Panc1 (cell line): ENCODE results near the gene CSTB. TPM values are rescaled to one million over a fixed set of nuclear protein-coding genes. Genes with fewer than 3 reads are reported as not detected.

ENCODE experiments used
- ATAC-seq: fragments of 200-7000 bp; cut with Tn5 transposase; 2 replicates; pipeline ENCODE4 v1.9.1; 2020; ENCODE audit warnings: mild to moderate bottlenecking, moderate library complexity
- BruUV-seq: library from RNA; stranded (reverse); fragments of 400-500 nt; replicated peaks from 2 replicates; lab custom pipeline; 2021; lab: Mats Ljungman, UMichigan
- CTCF ChIA-PET: fragments of 300-600 bp; sonication (Branson Sonifier 250); formaldehyde crosslinking; loops from one replicate; lab custom pipeline; 2022; ENCODE audit warnings: antibody characterized with exemption; lab: Charles Lee
- POLR2A ChIA-PET: fragments of 300-600 bp; sonication (Branson Sonifier 250); formaldehyde crosslinking; loops from one replicate; lab custom pipeline; 2022; ENCODE audit warnings: antibody characterized with exemption; lab: Charles Lee
- DNase-seq: peaks from one replicate; pipeline ENCODE4 v3.0.0-alpha.2; 2010; ENCODE audit warnings: low read depth, low spot score
- H3K27ac ChIP-seq: 2 replicates; pipeline ENCODE4 v1.5.1; 2011; ENCODE audit warnings: mild to moderate bottlenecking, low read length, inconsistent platforms
- H3K27me3 ChIP-seq: fragments of 200-500 bp; sonication (Bioruptor generic); 2 replicates; pipeline ENCODE4 v1.6.0; 2014; ENCODE audit warnings: low read length, inconsistent platforms; ENCODE audit not compliant: control insufficient read depth, insufficient read depth
- H3K36me3 ChIP-seq: fragments of 200-500 bp; sonication (Bioruptor generic); 2 replicates; pipeline ENCODE4 v1.5.1; 2014; ENCODE audit warnings: inconsistent platforms, mild to moderate bottlenecking, low read length, moderate library complexity; ENCODE audit not compliant: control insufficient read depth, insufficient read depth
- H3K4me1 ChIP-seq: 2 replicates; pipeline ENCODE4 v1.5.1; 2011; ENCODE audit warnings: inconsistent platforms, mild to moderate bottlenecking, low read length, moderate library complexity; ENCODE audit not compliant: control insufficient read depth, insufficient read depth
- H3K4me3 ChIP-seq, 2 experiments: 2 replicates each; pipeline ENCODE4 v1.5.1; 2011 to 2012; ENCODE audit warnings: low read depth in 2 of 2, low read length in 2 of 2, mild to moderate bottlenecking in 2 of 2, inconsistent platforms in 1 of 2, moderate library complexity in 1 of 2
- H3K9me3 ChIP-seq: fragments of 200-500 bp; sonication (Bioruptor generic); 2 replicates; pipeline ENCODE4 v1.5.1; 2014; ENCODE audit warnings: low read depth, mild to moderate bottlenecking, inconsistent platforms, low read length, moderate library complexity; ENCODE audit not compliant: control insufficient read depth, insufficient read depth
- POLR2AphosphoS5 ChIP-seq: IDR thresholded peaks from 2 replicates; pipeline ENCODE4 v1.6.1; 2012; ENCODE audit warnings: mild to moderate bottlenecking, low read depth, low read length, moderate library complexity
- SIN3A ChIP-seq: IDR thresholded peaks from 2 replicates; pipeline ENCODE4 v1.6.1; 2012; ENCODE audit warnings: low read depth, mild to moderate bottlenecking, low read length, moderate library complexity, borderline replicate concordance; ENCODE audit not compliant: insufficient read depth
- TCF7L2 ChIP-seq: IDR thresholded peaks from 2 replicates; pipeline ENCODE4 v1.6.1; 2011; ENCODE audit warnings: mild to moderate bottlenecking, low read depth, low read length, inconsistent platforms
- in situ Hi-C: cut with HindIII; loops from 2 replicates; pipeline ENCODE4 v1.10.0; 2016; ENCODE audit warnings: low sequenced_read_pairs, low pct_unique_long_range_greater_than_20kb
- intact Hi-C: fragments of 100-400 bp; cut with micrococcal nuclease; formaldehyde crosslinking; loops from one replicate; pipeline ENCODE4 v1.10.0; 2022; ENCODE audit not compliant: unreplicated experiment
- total RNA-seq: library from RNA; stranded (reverse); gene quantifications from one replicate; pipeline ENCODE4 v1.2.1, GENCODE V29; 2021; ENCODE audit not compliant: unreplicated experiment
- TF ChIP-seq, protein P1 (sequence below): fragments of 450-650 bp; IDR thresholded peaks from 2 replicates; pipeline ENCODE4 v1.5.1; 2017; ENCODE audit warnings: mild to moderate bottlenecking
- TF ChIP-seq, protein P2 (sequence below), 2 experiments: IDR thresholded peaks; 2 replicates each; pipeline ENCODE4 v1.6.1; 2011 to 2012; ENCODE audit warnings: low read depth in 2 of 2, control low read depth in 1 of 2, low read length in 1 of 2, mild to moderate bottlenecking in 1 of 2, moderate library complexity in 1 of 2; ENCODE audit not compliant: insufficient read depth in 1 of 2

CSTB gene
- total RNA-seq, 1 experiment from 2014 or later: 72.5 TPM

DNA sequence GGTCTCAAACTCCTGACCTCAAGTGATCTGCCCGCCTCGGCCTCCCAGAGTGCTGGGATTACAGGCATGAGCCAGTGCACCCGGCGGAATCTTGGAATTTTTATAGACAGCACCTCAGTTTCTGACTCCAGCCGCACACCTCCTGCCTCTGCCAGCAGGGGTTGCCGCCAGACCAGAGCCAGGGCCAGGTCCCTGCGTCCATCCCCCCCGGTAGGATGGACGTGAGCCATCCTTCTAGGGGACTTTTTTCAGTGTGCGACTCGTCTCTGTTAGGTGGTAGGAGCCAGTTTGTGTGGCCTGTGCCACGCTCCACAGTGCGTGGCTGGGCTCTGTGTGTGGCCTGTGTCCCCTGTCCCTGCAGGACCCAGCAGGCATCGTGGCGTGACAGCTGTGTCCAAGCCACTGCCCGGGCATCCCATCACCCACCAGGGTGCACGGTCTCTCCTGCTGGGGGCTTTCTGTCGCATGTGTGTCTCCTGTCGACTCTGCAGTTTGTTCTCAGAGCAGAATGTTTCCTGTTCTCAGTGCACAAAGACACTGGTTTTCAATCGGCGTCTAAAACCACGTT, 15.6 kb downstream of the CSTB start:
- Histone ChIP-seq H3K27me3 (no peaks in the 10 kb centered on the region), H3K4me1 (peaks cover 13% of the 10 kb centered on the region), H3K36me3 (no peaks in the 10 kb centered on the region), H3K4me3 (no peak overlapping the region), H3K27ac (no peak overlapping the region), H3K9me3 (no peaks in the 10 kb centered on the region)
- no peak for TF ChIP-seq POLR2AphosphoS5
- ATAC-seq (no peak), DNase-seq (no peak)
- POLR2A ChIA-PET: no interaction called here
- intact Hi-C loops: no loop called here
- CTCF ChIA-PET: no interaction called here
- no TSS peak for BruUV-seq
- in situ Hi-C loops: no loop called here

DNA sequence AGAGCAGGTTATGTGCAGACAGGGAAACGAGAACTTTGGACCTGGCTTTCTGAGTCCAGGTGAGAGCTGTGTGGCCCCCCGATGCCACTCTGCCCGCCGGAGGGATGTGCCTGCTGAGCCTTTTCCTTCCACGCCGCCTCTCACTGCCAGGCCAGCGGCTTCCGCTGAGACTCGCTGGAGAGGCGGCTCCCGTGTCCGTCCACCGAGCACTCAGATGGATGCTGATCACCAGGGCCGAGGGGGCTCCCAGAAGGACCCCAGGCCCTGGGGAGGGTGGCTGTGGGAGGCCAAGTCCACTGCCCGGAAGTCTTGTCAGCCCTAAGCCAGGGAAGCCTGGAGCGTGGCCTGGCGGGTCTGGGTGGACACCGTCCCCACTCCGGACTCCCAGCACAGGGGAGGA, 16.5 kb downstream of the CSTB start:
- ChIA-PET CTCF (no interaction called here), POLR2A (interaction anchor here (0.7 kb wide), 1 partner anchor 83 kb away, joined by 4 read pairs; no protein-coding TSS in a partner anchor)
- Histone ChIP-seq H3K4me3 (no peak overlapping the region), H3K9me3 (no peaks in the 10 kb centered on the region), H3K27me3 (no peaks in the 10 kb centered on the region), H3K27ac (no peak overlapping the region), H3K36me3 (no peaks in the 10 kb centered on the region), H3K4me1 (peaks cover 9% of the 10 kb centered on the region)
- in situ Hi-C loops (no loop called here), intact Hi-C loops (no loop called here)
- TF ChIP-seq TCF7L2: no peak
- TF ChIP-seq, protein P1, sequence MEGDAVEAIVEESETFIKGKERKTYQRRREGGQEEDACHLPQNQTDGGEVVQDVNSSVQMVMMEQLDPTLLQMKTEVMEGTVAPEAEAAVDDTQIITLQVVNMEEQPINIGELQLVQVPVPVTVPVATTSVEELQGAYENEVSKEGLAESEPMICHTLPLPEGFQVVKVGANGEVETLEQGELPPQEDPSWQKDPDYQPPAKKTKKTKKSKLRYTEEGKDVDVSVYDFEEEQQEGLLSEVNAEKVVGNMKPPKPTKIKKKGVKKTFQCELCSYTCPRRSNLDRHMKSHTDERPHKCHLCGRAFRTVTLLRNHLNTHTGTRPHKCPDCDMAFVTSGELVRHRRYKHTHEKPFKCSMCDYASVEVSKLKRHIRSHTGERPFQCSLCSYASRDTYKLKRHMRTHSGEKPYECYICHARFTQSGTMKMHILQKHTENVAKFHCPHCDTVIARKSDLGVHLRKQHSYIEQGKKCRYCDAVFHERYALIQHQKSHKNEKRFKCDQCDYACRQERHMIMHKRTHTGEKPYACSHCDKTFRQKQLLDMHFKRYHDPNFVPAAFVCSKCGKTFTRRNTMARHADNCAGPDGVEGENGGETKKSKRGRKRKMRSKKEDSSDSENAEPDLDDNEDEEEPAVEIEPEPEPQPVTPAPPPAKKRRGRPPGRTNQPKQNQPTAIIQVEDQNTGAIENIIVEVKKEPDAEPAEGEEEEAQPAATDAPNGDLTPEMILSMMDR: no peak
- TF ChIP-seq POLR2AphosphoS5: no peak
- TF ChIP-seq, protein P2, sequence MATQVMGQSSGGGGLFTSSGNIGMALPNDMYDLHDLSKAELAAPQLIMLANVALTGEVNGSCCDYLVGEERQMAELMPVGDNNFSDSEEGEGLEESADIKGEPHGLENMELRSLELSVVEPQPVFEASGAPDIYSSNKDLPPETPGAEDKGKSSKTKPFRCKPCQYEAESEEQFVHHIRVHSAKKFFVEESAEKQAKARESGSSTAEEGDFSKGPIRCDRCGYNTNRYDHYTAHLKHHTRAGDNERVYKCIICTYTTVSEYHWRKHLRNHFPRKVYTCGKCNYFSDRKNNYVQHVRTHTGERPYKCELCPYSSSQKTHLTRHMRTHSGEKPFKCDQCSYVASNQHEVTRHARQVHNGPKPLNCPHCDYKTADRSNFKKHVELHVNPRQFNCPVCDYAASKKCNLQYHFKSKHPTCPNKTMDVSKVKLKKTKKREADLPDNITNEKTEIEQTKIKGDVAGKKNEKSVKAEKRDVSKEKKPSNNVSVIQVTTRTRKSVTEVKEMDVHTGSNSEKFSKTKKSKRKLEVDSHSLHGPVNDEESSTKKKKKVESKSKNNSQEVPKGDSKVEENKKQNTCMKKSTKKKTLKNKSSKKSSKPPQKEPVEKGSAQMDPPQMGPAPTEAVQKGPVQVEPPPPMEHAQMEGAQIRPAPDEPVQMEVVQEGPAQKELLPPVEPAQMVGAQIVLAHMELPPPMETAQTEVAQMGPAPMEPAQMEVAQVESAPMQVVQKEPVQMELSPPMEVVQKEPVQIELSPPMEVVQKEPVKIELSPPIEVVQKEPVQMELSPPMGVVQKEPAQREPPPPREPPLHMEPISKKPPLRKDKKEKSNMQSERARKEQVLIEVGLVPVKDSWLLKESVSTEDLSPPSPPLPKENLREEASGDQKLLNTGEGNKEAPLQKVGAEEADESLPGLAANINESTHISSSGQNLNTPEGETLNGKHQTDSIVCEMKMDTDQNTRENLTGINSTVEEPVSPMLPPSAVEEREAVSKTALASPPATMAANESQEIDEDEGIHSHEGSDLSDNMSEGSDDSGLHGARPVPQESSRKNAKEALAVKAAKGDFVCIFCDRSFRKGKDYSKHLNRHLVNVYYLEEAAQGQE (IDR thresholded peaks at IDR 0.05; ENCODE audit: insufficient read depth in 1 of 2, low read depth in 2 of 2, low read length in 1 of 2): no peak
- TF ChIP-seq SIN3A: no peak
- ATAC-seq: no peak
- no peak for DNase-seq
- BruUV-seq: no TSS peak

DNA sequence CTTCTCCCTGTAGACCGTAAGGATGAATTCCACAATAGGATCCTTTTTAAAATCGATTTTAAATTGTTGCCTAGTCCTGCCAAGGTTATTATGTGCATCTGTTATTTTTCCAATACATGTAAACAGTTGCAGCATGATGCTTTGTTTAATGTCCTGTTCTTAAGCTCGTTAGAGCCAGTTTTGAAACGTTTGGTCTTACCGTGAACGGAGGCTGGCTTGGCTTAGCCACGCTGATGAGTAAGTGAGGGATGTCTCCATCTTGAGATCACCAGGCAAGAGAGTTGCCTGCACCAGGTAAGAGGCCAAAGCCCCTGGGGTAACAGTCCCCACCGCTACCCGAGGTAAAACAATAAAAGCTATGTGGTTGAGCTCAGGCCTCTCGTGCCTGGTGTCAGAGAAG, 17.3 kb downstream of the CSTB start:
- POLR2A ChIA-PET: no interaction called here
- TF ChIP-seq SIN3A: no peak
- TF ChIP-seq, protein P1: no peak
- TF ChIP-seq, protein P2 (IDR thresholded peaks at IDR 0.05; ENCODE audit: insufficient read depth in 1 of 2, low read depth in 2 of 2, low read length in 1 of 2): no peak
- no peak for TF ChIP-seq POLR2AphosphoS5
- TF ChIP-seq TCF7L2: no peak
- in situ Hi-C loops: no loop called here
- Histone ChIP-seq H3K27me3 (no peaks in the 10 kb centered on the region), H3K36me3 (no peaks in the 10 kb centered on the region), H3K9me3 (no peaks in the 10 kb centered on the region), H3K4me3 (no peak overlapping the region), H3K4me1 (peaks cover under 1% of the 10 kb centered on the region), H3K27ac (no peak overlapping the region)
- intact Hi-C loops: no loop called here
- DNase-seq (no peak), ATAC-seq (no peak)
- BruUV-seq: no TSS peak
- CTCF ChIA-PET: interaction anchor here (0.7 kb wide), 1 partner anchor 92 kb away, joined by 3 read pairs; no protein-coding TSS in a partner anchor
